ENCODE data around the gene ZNF385C.

DNA sequence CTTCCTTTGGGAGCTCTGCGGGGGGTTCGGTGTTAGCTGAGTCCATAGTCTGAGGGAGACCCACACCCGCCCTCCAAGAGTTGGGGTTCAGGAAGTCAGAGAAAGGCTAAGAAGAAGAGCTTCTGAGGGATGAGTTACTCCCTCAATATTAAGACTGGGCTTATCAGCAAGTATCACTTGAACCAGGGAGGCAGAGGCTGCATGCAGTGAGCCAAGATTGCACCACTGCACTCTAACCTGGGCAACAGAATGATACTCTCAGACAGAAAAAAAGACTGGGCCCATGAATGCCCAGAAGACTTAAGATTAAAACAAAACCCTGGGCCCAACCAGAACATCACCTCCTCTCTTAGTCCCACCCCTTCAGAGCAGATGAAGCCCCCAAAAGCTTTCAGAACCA lies 72.3 kb downstream of the ZNF385C start:
- TF ChIP-seq, protein P1, sequence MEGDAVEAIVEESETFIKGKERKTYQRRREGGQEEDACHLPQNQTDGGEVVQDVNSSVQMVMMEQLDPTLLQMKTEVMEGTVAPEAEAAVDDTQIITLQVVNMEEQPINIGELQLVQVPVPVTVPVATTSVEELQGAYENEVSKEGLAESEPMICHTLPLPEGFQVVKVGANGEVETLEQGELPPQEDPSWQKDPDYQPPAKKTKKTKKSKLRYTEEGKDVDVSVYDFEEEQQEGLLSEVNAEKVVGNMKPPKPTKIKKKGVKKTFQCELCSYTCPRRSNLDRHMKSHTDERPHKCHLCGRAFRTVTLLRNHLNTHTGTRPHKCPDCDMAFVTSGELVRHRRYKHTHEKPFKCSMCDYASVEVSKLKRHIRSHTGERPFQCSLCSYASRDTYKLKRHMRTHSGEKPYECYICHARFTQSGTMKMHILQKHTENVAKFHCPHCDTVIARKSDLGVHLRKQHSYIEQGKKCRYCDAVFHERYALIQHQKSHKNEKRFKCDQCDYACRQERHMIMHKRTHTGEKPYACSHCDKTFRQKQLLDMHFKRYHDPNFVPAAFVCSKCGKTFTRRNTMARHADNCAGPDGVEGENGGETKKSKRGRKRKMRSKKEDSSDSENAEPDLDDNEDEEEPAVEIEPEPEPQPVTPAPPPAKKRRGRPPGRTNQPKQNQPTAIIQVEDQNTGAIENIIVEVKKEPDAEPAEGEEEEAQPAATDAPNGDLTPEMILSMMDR (IDR thresholded peaks at IDR 0.05), result no peak
- no peak for TF ChIP-seq POLR2A (IDR thresholded peaks at IDR 0.05)
